ENCODE results near the gene SERBP1. TPM values are rescaled to one million over a fixed set of nuclear protein-coding genes. Genes with fewer than 3 reads are reported as not detected.

SERBP1 gene
- total and polyA plus RNA-seq, 7 experiments from 2014 or later: 108 to 282 (median 151) TPM

GRCh38 chr1:67468066-67468718 lies 38.0 kb upstream of the SERBP1 start:
- CTCF ChIA-PET: no interaction called here
- no peaks in the 10 kb centered on the region for H3K27me3 ChIP-seq (ENCODE audit: control insufficient read depth in 2 of 2, insufficient read depth in 2 of 2, low read length in 2 of 2)
- no peaks in the 10 kb centered on the region for H3K4me1 ChIP-seq (ENCODE audit: control insufficient read depth in 2 of 2, insufficient read depth in 2 of 2, low read length in 2 of 2)
- intact Hi-C loops (cut with micrococcal nuclease): no loop called here
- H3K4me1 Mint-ChIP-seq: no peaks in the 10 kb centered on the region
- no peak overlapping the region for H3K27ac ChIP-seq (ENCODE audit: low read depth, low read length)
- peaks cover 0 to 5% (median 0%) of the 10 kb centered on the region in 5 donors for H3K36me3 Mint-ChIP-seq
- no peaks in the 10 kb centered on the region for H3K9me3 Mint-ChIP-seq
- H3K27ac Mint-ChIP-seq: no peak overlapping the region
- no peak for DNase-seq
- no peak overlapping the region for H3K4me3 ChIP-seq (ENCODE audit: low read length)
- no peaks in the 10 kb centered on the region for H3K36me3 ChIP-seq (ENCODE audit: control insufficient read depth in 2 of 3, insufficient read depth in 3 of 3, low read length in 3 of 3)
- no peak overlapping the region for H3K4me3 Mint-ChIP-seq
- no peaks in the 10 kb centered on the region for H3K9me3 ChIP-seq (ENCODE audit: control insufficient read depth in 2 of 3, low read length in 3 of 3)
- no peak for ATAC-seq
- POLR2A ChIA-PET: no interaction called here
- H3K27me3 Mint-ChIP-seq: peaks cover 0 to 11% (median 0%) of the 10 kb centered on the region in 5 donors

GRCh38 chr1:67465375-67465774 lies 35.2 kb upstream of the SERBP1 start:
- ATAC-seq (no peak), DNase-seq (no peak)
- Mint-ChIP-seq H3K4me1 (no peaks in the 10 kb centered on the region), H3K27ac (no peak overlapping the region), H3K9me3 (no peaks in the 10 kb centered on the region), H3K4me3 (no peak overlapping the region), H3K36me3 (peaks cover 0 to 5% (median 0%) of the 10 kb centered on the region in 5 donors), H3K27me3 (peaks cover 0 to 2% (median 0%) of the 10 kb centered on the region in 5 donors)
- Histone ChIP-seq H3K4me3 (ENCODE audit: low read length) (no peak overlapping the region), H3K36me3 (ENCODE audit: control insufficient read depth in 2 of 3, insufficient read depth in 3 of 3, low read length in 3 of 3) (no peaks in the 10 kb centered on the region), H3K27ac (ENCODE audit: low read depth, low read length) (no peak overlapping the region), H3K27me3 (ENCODE audit: control insufficient read depth in 2 of 2, insufficient read depth in 2 of 2, low read length in 2 of 2) (no peaks in the 10 kb centered on the region), H3K4me1 (ENCODE audit: control insufficient read depth in 2 of 2, insufficient read depth in 2 of 2, low read length in 2 of 2) (no peaks in the 10 kb centered on the region), H3K9me3 (ENCODE audit: control insufficient read depth in 2 of 3, low read length in 3 of 3) (no peaks in the 10 kb centered on the region)
- intact Hi-C loops (cut with micrococcal nuclease): no loop called here
- ChIA-PET CTCF (no interaction called here), POLR2A (no interaction called here)

GRCh38 chr1:67464746-67465145 lies 34.5 kb upstream of the SERBP1 start:
- no peak for DNase-seq
- no peak for ATAC-seq
- Histone ChIP-seq H3K4me3 (ENCODE audit: low read length) (no peak overlapping the region), H3K36me3 (ENCODE audit: control insufficient read depth in 2 of 3, insufficient read depth in 3 of 3, low read length in 3 of 3) (no peaks in the 10 kb centered on the region), H3K9me3 (ENCODE audit: control insufficient read depth in 2 of 3, low read length in 3 of 3) (no peaks in the 10 kb centered on the region), H3K27ac (ENCODE audit: low read depth, low read length) (no peak overlapping the region), H3K4me1 (ENCODE audit: control insufficient read depth in 2 of 2, insufficient read depth in 2 of 2, low read length in 2 of 2) (no peaks in the 10 kb centered on the region), H3K27me3 (ENCODE audit: control insufficient read depth in 2 of 2, insufficient read depth in 2 of 2, low read length in 2 of 2) (no peaks in the 10 kb centered on the region)
- Mint-ChIP-seq H3K9me3 (no peaks in the 10 kb centered on the region), H3K27ac (no peak overlapping the region), H3K4me3 (no peak overlapping the region), H3K36me3 (peaks cover 0 to 5% (median 0%) of the 10 kb centered on the region in 5 donors), H3K4me1 (no peaks in the 10 kb centered on the region), H3K27me3 (peaks cover 0 to 2% (median 0%) of the 10 kb centered on the region in 5 donors)
- ChIA-PET POLR2A (no interaction called here), CTCF (no interaction called here)
- intact Hi-C loops (cut with micrococcal nuclease): no loop called here

GRCh38 chr1:67464058-67464457 lies 33.9 kb upstream of the SERBP1 start:
- Mint-ChIP-seq H3K27me3 (peaks cover 0 to 2% (median 0%) of the 10 kb centered on the region in 5 donors), H3K4me1 (no peaks in the 10 kb centered on the region), H3K36me3 (peaks cover 0 to 5% (median 0%) of the 10 kb centered on the region in 5 donors), H3K27ac (no peak overlapping the region), H3K4me3 (no peak overlapping the region), H3K9me3 (no peaks in the 10 kb centered on the region)
- POLR2A ChIA-PET: no interaction called here
- CTCF ChIA-PET: no interaction called here
- H3K4me3 ChIP-seq (ENCODE audit: low read length): no peak overlapping the region
- no peak for DNase-seq
- intact Hi-C loops (cut with micrococcal nuclease): no loop called here
- no peaks in the 10 kb centered on the region for H3K27me3 ChIP-seq (ENCODE audit: control insufficient read depth in 2 of 2, insufficient read depth in 2 of 2, low read length in 2 of 2)
- H3K9me3 ChIP-seq (ENCODE audit: control insufficient read depth in 2 of 3, low read length in 3 of 3): no peaks in the 10 kb centered on the region
- no peak for ATAC-seq
- H3K36me3 ChIP-seq (ENCODE audit: control insufficient read depth in 2 of 3, insufficient read depth in 3 of 3, low read length in 3 of 3): no peaks in the 10 kb centered on the region
- no peak overlapping the region for H3K27ac ChIP-seq (ENCODE audit: low read depth, low read length)
- H3K4me1 ChIP-seq (ENCODE audit: control insufficient read depth in 2 of 2, insufficient read depth in 2 of 2, low read length in 2 of 2): no peaks in the 10 kb centered on the region

GRCh38 chr1:67463298-67463955 lies 33.2 kb upstream of the SERBP1 start:
- Mint-ChIP-seq H3K36me3 (peaks cover 0 to 5% (median 0%) of the 10 kb centered on the region in 5 donors), H3K4me1 (no peaks in the 10 kb centered on the region), H3K4me3 (no peak overlapping the region), H3K9me3 (no peaks in the 10 kb centered on the region), H3K27me3 (peaks cover 0 to 2% (median 0%) of the 10 kb centered on the region in 5 donors), H3K27ac (no peak overlapping the region)
- CTCF ChIA-PET: no interaction called here
- intact Hi-C loops (cut with micrococcal nuclease): no loop called here
- H3K4me3 ChIP-seq (ENCODE audit: low read length): no peak overlapping the region
- no peaks in the 10 kb centered on the region for H3K4me1 ChIP-seq (ENCODE audit: control insufficient read depth in 2 of 2, insufficient read depth in 2 of 2, low read length in 2 of 2)
- DNase-seq: no peak
- no peak for ATAC-seq
- no peaks in the 10 kb centered on the region for H3K9me3 ChIP-seq (ENCODE audit: control insufficient read depth in 2 of 3, low read length in 3 of 3)
- H3K27me3 ChIP-seq (ENCODE audit: control insufficient read depth in 2 of 2, insufficient read depth in 2 of 2, low read length in 2 of 2): no peaks in the 10 kb centered on the region
- H3K36me3 ChIP-seq (ENCODE audit: control insufficient read depth in 2 of 3, insufficient read depth in 3 of 3, low read length in 3 of 3): no peaks in the 10 kb centered on the region
- POLR2A ChIA-PET: no interaction called here
- no peak overlapping the region for H3K27ac ChIP-seq (ENCODE audit: low read depth, low read length)

- ChIA-PET CTCF (interaction anchor here (0.9 kb wide), 1 partner anchor 39 kb away, joined by 3 read pairs; no protein-coding TSS in a partner anchor), POLR2A (no interaction called here)
- ATAC-seq (no peak), DNase-seq (no peak)
- Mint-ChIP-seq H3K27ac (no peak overlapping the region), H3K9me3 (no peaks in the 10 kb centered on the region), H3K36me3 (no peaks in the 10 kb centered on the region), H3K4me1 (no peaks in the 10 kb centered on the region), H3K4me3 (no peak overlapping the region), H3K27me3 (peaks cover 0 to 5% (median 0%) of the 10 kb centered on the region in 5 donors)
- intact Hi-C loops (cut with micrococcal nuclease): no loop called here
- H3K4me3 ChIP-seq (ENCODE audit: low read length): no peak overlapping the region
- no peaks in the 10 kb centered on the region for H3K4me1 ChIP-seq (ENCODE audit: control insufficient read depth in 2 of 2, insufficient read depth in 2 of 2, low read length in 2 of 2)
- H3K36me3 ChIP-seq (ENCODE audit: control insufficient read depth in 2 of 3, insufficient read depth in 3 of 3, low read length in 3 of 3): no peaks in the 10 kb centered on the region
- no peaks in the 10 kb centered on the region for H3K27me3 ChIP-seq (ENCODE audit: control insufficient read depth in 2 of 2, insufficient read depth in 2 of 2, low read length in 2 of 2)
- no peaks in the 10 kb centered on the region for H3K9me3 ChIP-seq (ENCODE audit: control insufficient read depth in 2 of 3, low read length in 3 of 3)
- H3K27ac ChIP-seq (ENCODE audit: low read depth, low read length): no peak overlapping the region
These were observed 30.7 kb upstream of the SERBP1 start for GRCh38 chr1:67460676-67461500.

Data from naive thymus-derived CD4-positive, alpha-beta T cell (primary cell).